Glomerular visceral epithelial cell (primary cell): ENCODE measurements around the gene LSM3.
"Not testable (repeated sequence)": the region's sequence is repeated elsewhere in the genome, so short reads cannot be mapped to it uniquely, and the experiment has no call there.

Experiments used
- DNase-seq: peaks from one replicate; pipeline ENCODE4 v3.0.0-alpha.2; 2016; ENCODE audit errors: extremely low spot score

LSM3 gene

GRCh38 chr3:14221902-14222301, 43.3 kb downstream of the LSM3 start:
- DNase-seq = no peak

- no peak for DNase-seq
Observed at GRCh38 chr3:14222457-14222856, 43.8 kb downstream of the LSM3 start.

GRCh38 chr3:14222900-14223594, 44.4 kb downstream of the LSM3 start:
- no peak for DNase-seq

GRCh38 chr3:14223595-14223994, 45.0 kb downstream of the LSM3 start:
- no peak for DNase-seq

- no peak for DNase-seq
Observed at GRCh38 chr3:14224895-14225294, 46.3 kb downstream of the LSM3 start.

GRCh38 chr3:14225421-14225820, 46.8 kb downstream of the LSM3 start:
- no peak for DNase-seq

- DNase-seq = not testable (repeated sequence)
Observed at GRCh38 chr3:14226351-14226750, 47.7 kb downstream of the LSM3 start.

GRCh38 chr3:14227856-14228255, 49.2 kb downstream of the LSM3 start:
- no peak for DNase-seq

- DNase-seq = no peak
Observed at GRCh38 chr3:14228681-14229470, 50.3 kb downstream of the LSM3 start.

GRCh38 chr3:14229695-14230094, 51.1 kb downstream of the LSM3 start:
- not testable (repeated sequence) for DNase-seq

- no peak for DNase-seq
Observed at GRCh38 chr3:14230729-14231128, 52.1 kb downstream of the LSM3 start.

GRCh38 chr3:14231145-14231990, 52.8 kb downstream of the LSM3 start:
- no peak for DNase-seq

- DNase-seq = no peak
Observed at GRCh38 chr3:14231998-14232501, 53.4 kb downstream of the LSM3 start.

GRCh38 chr3:14234251-14235002, 55.8 kb downstream of the LSM3 start:
- peak; percentile 42 for DNase-seq

GRCh38 chr3:14235003-14235911, 56.6 kb downstream of the LSM3 start:
- no peak for DNase-seq

- no peak for DNase-seq
Observed at GRCh38 chr3:14235912-14236295, 57.3 kb downstream of the LSM3 start.

GRCh38 chr3:14236902-14237301, 58.3 kb downstream of the LSM3 start:
- no peak for DNase-seq

- DNase-seq = no peak
Observed at GRCh38 chr3:14237457-14237856, 58.8 kb downstream of the LSM3 start.

- no peak for DNase-seq
Observed at GRCh38 chr3:14238356-14238755, 59.7 kb downstream of the LSM3 start.

GRCh38 chr3:14238930-14239329, 60.3 kb downstream of the LSM3 start:
- no peak for DNase-seq
